Endothelial cell (in vitro differentiated cells): ENCODE data around the gene UBTD1. TPM values are rescaled to one million over a fixed set of nuclear protein-coding genes. Genes with fewer than 3 reads are reported as not detected.

Source experiments
- DNase-seq: peaks from one replicate; pipeline ENCODE4 v3.0.0; 2021; ENCODE audit warnings: low spot score
- H3K27ac Mint-ChIP-seq: one replicate; pipeline ENCODE4 v1.8.0; 2021; ENCODE audit warnings: mixed read lengths, inconsistent platforms; ENCODE audit not compliant: unreplicated experiment
- H3K27me3 Mint-ChIP-seq: one replicate; pipeline ENCODE4 v1.8.0; 2021; ENCODE audit warnings: mild to moderate bottlenecking, moderate library complexity, mixed read lengths, inconsistent platforms; ENCODE audit not compliant: unreplicated experiment
- H3K36me3 Mint-ChIP-seq: one replicate; pipeline ENCODE4 v1.8.0; 2021; ENCODE audit warnings: mild to moderate bottlenecking, low read depth, mixed read lengths, inconsistent platforms; ENCODE audit not compliant: unreplicated experiment
- H3K4me1 Mint-ChIP-seq: one replicate; pipeline ENCODE4 v1.8.0; 2021; ENCODE audit warnings: mild to moderate bottlenecking, mixed read lengths, inconsistent platforms; ENCODE audit not compliant: unreplicated experiment
- H3K4me3 Mint-ChIP-seq: one replicate; pipeline ENCODE4 v1.8.0; 2021; ENCODE audit warnings: mild to moderate bottlenecking, mixed read lengths, inconsistent platforms; ENCODE audit not compliant: unreplicated experiment
- H3K9me3 Mint-ChIP-seq: one replicate; pipeline ENCODE4 v1.8.0; 2021; ENCODE audit warnings: mixed read lengths, inconsistent platforms; ENCODE audit not compliant: unreplicated experiment
- total RNA-seq: library from RNA; stranded (reverse); fragmentation: NEBNext Ultra II Directional; extraction: Animal tissue kit (Norgen Biotek cat#: 25700); gene quantifications from one replicate; pipeline ENCODE4 v1.2.1, GENCODE V29; 2021; ENCODE audit not compliant: unreplicated experiment
- TF ChIP-seq, protein P1 (sequence below): fragments of 200-600 bp; sonication (generic); IDR thresholded peaks from one replicate; pipeline ENCODE4 v1.5.0; 2021; ENCODE audit warnings: antibody characterized with exemption; ENCODE audit not compliant: unreplicated experiment

The UBTD1 gene
- total RNA-seq, 1 donor from 2014 or later, result 78.0 TPM

DNA sequence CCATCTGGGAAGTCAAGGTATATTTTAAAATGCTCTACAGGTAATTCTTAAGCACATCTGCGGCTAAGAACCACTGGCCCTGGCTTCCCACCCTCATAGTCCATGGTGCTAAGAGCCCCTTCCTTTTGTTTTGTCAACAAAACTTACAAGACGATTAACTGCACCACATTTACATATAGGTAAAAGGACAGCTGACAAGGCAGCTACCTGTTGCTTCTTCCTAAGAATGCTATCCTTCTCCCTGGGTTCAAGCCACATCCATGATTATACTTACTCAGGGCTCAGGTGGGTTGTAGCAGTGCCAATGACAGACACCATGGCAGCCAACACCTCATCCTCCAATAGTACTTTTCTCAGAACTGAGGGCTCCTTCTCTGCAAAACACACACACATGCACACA lies 36.4 kb upstream of the UBTD1 start:
- Mint-ChIP-seq H3K4me1 (no peaks in the 10 kb centered on the region), H3K4me3 (no peak overlapping the region), H3K36me3 (peaks cover 64% of the 10 kb centered on the region), H3K27ac (no peak overlapping the region), H3K27me3 (peaks cover 6% of the 10 kb centered on the region), H3K9me3 (no peaks in the 10 kb centered on the region)
- DNase-seq, result no peak
- TF ChIP-seq, protein P1, sequence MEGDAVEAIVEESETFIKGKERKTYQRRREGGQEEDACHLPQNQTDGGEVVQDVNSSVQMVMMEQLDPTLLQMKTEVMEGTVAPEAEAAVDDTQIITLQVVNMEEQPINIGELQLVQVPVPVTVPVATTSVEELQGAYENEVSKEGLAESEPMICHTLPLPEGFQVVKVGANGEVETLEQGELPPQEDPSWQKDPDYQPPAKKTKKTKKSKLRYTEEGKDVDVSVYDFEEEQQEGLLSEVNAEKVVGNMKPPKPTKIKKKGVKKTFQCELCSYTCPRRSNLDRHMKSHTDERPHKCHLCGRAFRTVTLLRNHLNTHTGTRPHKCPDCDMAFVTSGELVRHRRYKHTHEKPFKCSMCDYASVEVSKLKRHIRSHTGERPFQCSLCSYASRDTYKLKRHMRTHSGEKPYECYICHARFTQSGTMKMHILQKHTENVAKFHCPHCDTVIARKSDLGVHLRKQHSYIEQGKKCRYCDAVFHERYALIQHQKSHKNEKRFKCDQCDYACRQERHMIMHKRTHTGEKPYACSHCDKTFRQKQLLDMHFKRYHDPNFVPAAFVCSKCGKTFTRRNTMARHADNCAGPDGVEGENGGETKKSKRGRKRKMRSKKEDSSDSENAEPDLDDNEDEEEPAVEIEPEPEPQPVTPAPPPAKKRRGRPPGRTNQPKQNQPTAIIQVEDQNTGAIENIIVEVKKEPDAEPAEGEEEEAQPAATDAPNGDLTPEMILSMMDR, result no peak

DNA sequence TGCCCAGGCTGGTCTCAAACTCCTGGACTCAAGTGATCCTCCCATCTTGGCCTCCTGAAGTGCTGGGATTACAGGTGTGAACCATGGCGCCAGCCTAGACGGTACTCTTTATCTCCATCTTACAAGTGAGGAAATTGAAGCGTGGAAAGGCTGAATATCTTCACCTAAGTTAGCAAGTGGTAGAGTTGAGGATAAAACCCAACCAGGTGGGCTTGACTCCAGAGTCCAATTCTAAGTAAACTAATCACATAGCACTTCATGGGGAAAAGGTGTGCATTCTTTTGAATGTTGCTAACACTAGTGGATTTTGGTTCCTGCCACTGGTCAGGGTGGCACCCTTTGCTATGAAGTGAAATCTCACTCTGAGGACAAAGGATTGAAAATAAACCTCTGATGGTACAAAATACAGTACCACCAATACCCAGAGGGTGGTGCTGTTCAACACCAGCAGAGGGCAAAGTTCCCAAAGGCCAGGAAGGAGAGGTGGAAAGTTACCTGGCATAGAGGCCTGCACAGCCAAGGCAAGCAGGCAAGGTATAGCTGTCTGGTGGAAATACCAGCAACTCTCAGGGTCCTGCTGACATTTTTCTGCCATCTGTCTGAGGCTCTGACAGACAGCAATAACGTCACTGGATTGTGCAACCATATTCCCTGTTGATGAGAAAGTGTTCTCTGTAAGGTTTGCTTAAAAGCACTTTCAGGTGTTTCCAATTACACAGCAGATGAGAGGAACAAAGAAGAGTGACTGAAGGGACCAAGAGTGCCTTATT lies 35.2 kb upstream of the UBTD1 start:
- H3K36me3 Mint-ChIP-seq, result peaks cover 58% of the 10 kb centered on the region
- peaks cover 7% of the 10 kb centered on the region for H3K27me3 Mint-ChIP-seq
- peaks cover 2% of the 10 kb centered on the region for H3K4me1 Mint-ChIP-seq
- H3K27ac Mint-ChIP-seq, result no peak overlapping the region
- TF ChIP-seq, protein P1, result peak; percentile 89
- H3K9me3 Mint-ChIP-seq, result no peaks in the 10 kb centered on the region
- no peak overlapping the region for H3K4me3 Mint-ChIP-seq
- peak; percentile 65 for DNase-seq

DNA sequence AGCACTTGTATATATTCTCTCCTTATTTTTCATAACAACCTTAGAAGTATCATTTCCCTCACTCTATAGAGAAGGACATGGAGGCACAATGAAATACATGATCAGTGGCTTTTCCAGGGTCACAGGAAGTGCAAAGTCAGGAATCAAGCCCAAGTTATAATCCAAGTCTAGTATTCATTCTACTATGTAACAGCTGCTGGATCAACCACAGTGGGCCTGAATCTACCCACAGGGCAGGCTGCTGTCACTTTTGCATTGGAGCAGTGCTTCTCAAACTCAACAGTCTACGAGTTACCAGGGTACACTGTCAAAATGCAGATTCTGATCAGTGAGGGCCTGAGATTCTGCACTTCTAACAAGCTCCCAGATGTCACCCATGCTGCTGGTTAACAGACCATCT lies 34.5 kb upstream of the UBTD1 start:
- no peak for DNase-seq
- Mint-ChIP-seq H3K4me3 (no peak overlapping the region), H3K36me3 (peaks cover 51% of the 10 kb centered on the region), H3K27me3 (peaks cover 7% of the 10 kb centered on the region), H3K9me3 (no peaks in the 10 kb centered on the region), H3K4me1 (peaks cover 7% of the 10 kb centered on the region), H3K27ac (peak overlapping the region; percentile 24)
- TF ChIP-seq, protein P1, result no peak

DNA sequence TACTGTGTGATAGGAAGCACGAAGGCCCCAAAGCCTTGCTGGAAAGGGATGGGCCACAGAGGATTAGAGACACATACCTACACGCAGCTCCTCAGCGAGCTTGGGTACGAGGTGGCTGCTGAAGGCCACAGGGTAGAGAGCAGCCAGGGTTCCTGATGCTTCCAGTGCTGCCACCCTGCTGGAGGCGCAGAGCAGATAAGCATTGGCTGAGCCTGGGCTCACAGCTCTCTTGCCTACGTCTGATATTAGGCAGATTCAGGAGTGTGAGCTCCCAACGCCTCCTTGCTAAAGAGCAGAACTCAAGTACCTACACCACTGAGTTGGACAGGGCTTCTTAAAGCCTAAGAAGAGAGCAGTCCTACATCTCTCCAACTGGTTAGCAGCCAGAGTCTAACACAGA lies 32.7 kb upstream of the UBTD1 start:
- H3K4me3 Mint-ChIP-seq, result no peak overlapping the region
- H3K4me1 Mint-ChIP-seq, result peaks cover 24% of the 10 kb centered on the region
- H3K9me3 Mint-ChIP-seq, result no peaks in the 10 kb centered on the region
- no peak for DNase-seq
- peaks cover 49% of the 10 kb centered on the region for H3K36me3 Mint-ChIP-seq
- peaks cover 5% of the 10 kb centered on the region for H3K27me3 Mint-ChIP-seq
- TF ChIP-seq, protein P1, result no peak
- no peak overlapping the region for H3K27ac Mint-ChIP-seq

DNA sequence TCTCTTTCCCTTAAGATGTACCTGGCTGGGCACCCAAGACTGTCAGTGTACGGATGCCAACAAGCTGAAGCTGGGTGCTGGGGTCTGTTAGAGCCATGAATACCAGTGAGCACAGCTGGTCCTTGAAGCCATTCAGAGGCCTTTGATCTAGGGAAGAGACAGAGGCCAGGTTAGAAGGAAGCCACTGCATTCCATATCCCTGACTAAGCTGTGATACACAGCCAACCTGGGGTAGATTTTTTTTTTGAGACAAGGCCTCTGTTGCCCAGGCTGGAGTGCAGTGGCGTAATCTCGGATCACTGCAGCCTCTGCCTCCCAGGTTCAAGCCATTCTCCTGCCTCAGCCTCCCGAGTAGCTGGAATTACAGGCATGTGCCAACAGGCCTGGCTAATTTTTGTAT lies 32.0 kb upstream of the UBTD1 start:
- peaks cover 46% of the 10 kb centered on the region for H3K36me3 Mint-ChIP-seq
- DNase-seq, result no peak
- peak overlapping the region; percentile 58 for H3K27ac Mint-ChIP-seq

More for the DNA sequence above, 32.0 kb upstream of the UBTD1 start:
- TF ChIP-seq, protein P1, result no peak
- peaks cover 24% of the 10 kb centered on the region for H3K4me1 Mint-ChIP-seq
- H3K9me3 Mint-ChIP-seq, result no peaks in the 10 kb centered on the region
- H3K4me3 Mint-ChIP-seq, result peak overlapping the region; percentile 73
- peaks cover 5% of the 10 kb centered on the region for H3K27me3 Mint-ChIP-seq
